ENCODE data around the gene SIRPB2.

SIRPB2 gene

DNA sequence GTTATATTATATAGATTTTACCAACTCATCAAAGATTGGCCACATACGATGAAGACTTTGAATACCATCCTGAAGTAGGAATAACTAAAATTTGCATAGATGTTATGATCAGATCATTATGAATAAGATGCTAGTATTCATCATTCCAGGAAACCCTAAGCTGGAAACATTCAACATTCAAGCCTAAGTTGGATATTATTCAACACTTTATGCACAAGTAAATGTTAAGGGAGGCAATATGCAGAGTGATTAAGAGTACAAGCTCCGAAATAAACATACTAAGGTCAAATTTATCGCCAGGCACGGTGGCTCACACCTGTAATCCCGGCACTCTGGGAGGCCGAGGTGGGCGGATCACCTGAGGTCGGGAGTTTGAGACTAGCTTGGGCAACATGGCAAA, 55.0 kb downstream of the SIRPB2 start:
- DNase-seq (ENCODE audit: low read depth in 1 of 2, low spot score in 1 of 2) = no peak
- no peak overlapping the region for H3K4me3 ChIP-seq (replicated peaks; ENCODE audit: insufficient read depth, low read length)
- TF ChIP-seq GABPA (IDR thresholded peaks at IDR 0.05; ENCODE audit: low read depth) (no peak), REST (IDR thresholded peaks at IDR 0.05; ENCODE audit: insufficient replicate concordance, low read depth) (no peak), SPI1 (IDR thresholded peaks at IDR 0.05; ENCODE audit: borderline replicate concordance, low read depth) (no peak), POLR2AphosphoS5 (IDR thresholded peaks at IDR 0.05; ENCODE audit: low read depth) (no peak)
- TF ChIP-seq, protein P1, sequence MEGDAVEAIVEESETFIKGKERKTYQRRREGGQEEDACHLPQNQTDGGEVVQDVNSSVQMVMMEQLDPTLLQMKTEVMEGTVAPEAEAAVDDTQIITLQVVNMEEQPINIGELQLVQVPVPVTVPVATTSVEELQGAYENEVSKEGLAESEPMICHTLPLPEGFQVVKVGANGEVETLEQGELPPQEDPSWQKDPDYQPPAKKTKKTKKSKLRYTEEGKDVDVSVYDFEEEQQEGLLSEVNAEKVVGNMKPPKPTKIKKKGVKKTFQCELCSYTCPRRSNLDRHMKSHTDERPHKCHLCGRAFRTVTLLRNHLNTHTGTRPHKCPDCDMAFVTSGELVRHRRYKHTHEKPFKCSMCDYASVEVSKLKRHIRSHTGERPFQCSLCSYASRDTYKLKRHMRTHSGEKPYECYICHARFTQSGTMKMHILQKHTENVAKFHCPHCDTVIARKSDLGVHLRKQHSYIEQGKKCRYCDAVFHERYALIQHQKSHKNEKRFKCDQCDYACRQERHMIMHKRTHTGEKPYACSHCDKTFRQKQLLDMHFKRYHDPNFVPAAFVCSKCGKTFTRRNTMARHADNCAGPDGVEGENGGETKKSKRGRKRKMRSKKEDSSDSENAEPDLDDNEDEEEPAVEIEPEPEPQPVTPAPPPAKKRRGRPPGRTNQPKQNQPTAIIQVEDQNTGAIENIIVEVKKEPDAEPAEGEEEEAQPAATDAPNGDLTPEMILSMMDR (IDR thresholded peaks at IDR 0.05; ENCODE audit: insufficient read depth, low read length) = no peak
- no peaks in the 10 kb centered on the region for H3K27me3 ChIP-seq (ENCODE audit: insufficient read depth, poor library complexity, severe bottlenecking)
- no peak overlapping the region for H3K27ac ChIP-seq (replicated peaks)

- Histone ChIP-seq H3K4me3 (replicated peaks; ENCODE audit: insufficient read depth, low read length) (no peak overlapping the region), H3K27me3 (ENCODE audit: insufficient read depth, poor library complexity, severe bottlenecking) (no peaks in the 10 kb centered on the region), H3K27ac (replicated peaks) (no peak overlapping the region)
- TF ChIP-seq, protein P1 (IDR thresholded peaks at IDR 0.05; ENCODE audit: insufficient read depth, low read length) = no peak
- no peak for TF ChIP-seq POLR2AphosphoS5 (IDR thresholded peaks at IDR 0.05; ENCODE audit: low read depth)
- TF ChIP-seq SPI1 (IDR thresholded peaks at IDR 0.05; ENCODE audit: borderline replicate concordance, low read depth) = no peak
- no peak for TF ChIP-seq GABPA (IDR thresholded peaks at IDR 0.05; ENCODE audit: low read depth)
- no peak for TF ChIP-seq REST (IDR thresholded peaks at IDR 0.05; ENCODE audit: insufficient replicate concordance, low read depth)
- no peak for DNase-seq (ENCODE audit: low read depth in 1 of 2, low spot score in 1 of 2)
Measured at GRCh38 chr20:1435337-1435699, 55.9 kb downstream of the SIRPB2 start.

- no peak overlapping the region for H3K4me3 ChIP-seq (replicated peaks; ENCODE audit: insufficient read depth, low read length)
- H3K27me3 ChIP-seq (ENCODE audit: insufficient read depth, poor library complexity, severe bottlenecking) = no peaks in the 10 kb centered on the region
- H3K27ac ChIP-seq (replicated peaks) = no peak overlapping the region
- TF ChIP-seq GABPA (IDR thresholded peaks at IDR 0.05; ENCODE audit: low read depth) = peak; percentile 54; the same call in 1 of the 2 replicates
- peak; percentile 89 for TF ChIP-seq POLR2AphosphoS5 (IDR thresholded peaks at IDR 0.05; ENCODE audit: low read depth)
- peak; percentile 37; the same call in 1 of the 2 replicates for TF ChIP-seq SPI1 (IDR thresholded peaks at IDR 0.05; ENCODE audit: borderline replicate concordance, low read depth)
- TF ChIP-seq REST (IDR thresholded peaks at IDR 0.05; ENCODE audit: insufficient replicate concordance, low read depth) = no peak
- TF ChIP-seq, protein P1 (IDR thresholded peaks at IDR 0.05; ENCODE audit: insufficient read depth, low read length) = no peak
- DNase-seq (ENCODE audit: low read depth in 1 of 2, low spot score in 1 of 2) = peak; percentile 72 to 94
Measured at GRCh38 chr20:1434571-1435336, 56.5 kb downstream of the SIRPB2 start.
